Measurements from ENCODE around the gene MBNL2. TPM values are rescaled to one million over a fixed set of nuclear protein-coding genes. Genes with fewer than 3 reads are reported as not detected.

Gene MBNL2
- total RNA-seq, 1 experiment from 2014 or later: 0.85 TPM

DNA sequence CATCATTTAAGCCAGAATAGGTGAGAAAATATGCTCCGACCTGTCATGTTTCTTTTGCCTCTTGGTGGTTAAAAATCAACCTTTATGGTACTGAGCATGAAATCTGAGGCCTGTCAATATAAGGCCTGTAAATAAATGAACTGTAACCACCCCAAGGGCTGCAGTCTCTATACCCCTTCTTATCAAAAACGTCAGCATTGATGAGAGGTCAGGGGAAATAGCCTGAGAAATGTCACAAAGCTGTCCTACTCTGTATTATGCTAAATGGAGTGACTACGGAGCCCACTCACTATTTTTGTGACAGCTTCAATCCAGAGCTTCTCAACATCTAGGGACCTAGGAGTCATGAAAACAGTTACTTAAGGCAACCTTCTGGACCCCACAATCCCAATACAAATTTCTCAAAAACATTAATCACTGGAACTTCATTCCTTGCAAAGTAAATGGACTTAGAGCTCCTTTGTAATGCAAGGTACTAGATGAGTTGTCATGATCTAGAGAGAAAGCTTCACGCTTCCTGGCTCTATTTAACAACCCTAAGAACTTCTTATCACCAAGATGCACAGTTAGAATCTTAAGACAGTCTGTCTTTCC, 209.1 kb downstream of the MBNL2 start (continued):
- TF ChIP-seq, protein P1, sequence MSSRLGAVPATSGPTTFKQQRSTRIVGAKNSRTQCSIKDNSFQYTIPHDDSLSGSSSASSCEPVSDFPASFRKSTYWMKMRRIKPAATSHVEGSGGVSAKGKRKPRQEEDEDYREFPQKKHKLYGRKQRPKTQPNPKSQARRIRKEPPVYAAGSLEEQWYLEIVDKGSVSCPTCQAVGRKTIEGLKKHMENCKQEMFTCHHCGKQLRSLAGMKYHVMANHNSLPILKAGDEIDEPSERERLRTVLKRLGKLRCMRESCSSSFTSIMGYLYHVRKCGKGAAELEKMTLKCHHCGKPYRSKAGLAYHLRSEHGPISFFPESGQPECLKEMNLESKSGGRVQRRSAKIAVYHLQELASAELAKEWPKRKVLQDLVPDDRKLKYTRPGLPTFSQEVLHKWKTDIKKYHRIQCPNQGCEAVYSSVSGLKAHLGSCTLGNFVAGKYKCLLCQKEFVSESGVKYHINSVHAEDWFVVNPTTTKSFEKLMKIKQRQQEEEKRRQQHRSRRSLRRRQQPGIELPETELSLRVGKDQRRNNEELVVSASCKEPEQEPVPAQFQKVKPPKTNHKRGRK (CRISPR knock-in tag; IDR thresholded peaks at IDR 0.05; ENCODE audit: borderline replicate concordance): no peak
- TF ChIP-seq ZNF671 (CRISPR knock-in tag; IDR thresholded peaks at IDR 0.05): no peak
- no peak for TF ChIP-seq ZNF416 (CRISPR knock-in tag; IDR thresholded peaks at IDR 0.05)
- TF ChIP-seq, protein P2, sequence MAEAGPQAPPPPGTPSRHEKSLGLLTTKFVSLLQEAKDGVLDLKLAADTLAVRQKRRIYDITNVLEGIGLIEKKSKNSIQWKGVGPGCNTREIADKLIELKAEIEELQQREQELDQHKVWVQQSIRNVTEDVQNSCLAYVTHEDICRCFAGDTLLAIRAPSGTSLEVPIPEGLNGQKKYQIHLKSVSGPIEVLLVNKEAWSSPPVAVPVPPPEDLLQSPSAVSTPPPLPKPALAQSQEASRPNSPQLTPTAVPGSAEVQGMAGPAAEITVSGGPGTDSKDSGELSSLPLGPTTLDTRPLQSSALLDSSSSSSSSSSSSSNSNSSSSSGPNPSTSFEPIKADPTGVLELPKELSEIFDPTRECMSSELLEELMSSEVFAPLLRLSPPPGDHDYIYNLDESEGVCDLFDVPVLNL (CRISPR knock-in tag; IDR thresholded peaks at IDR 0.05; ENCODE audit: borderline replicate concordance, low read depth): no peak
- TF ChIP-seq RELA (CRISPR knock-in tag; IDR thresholded peaks at IDR 0.05; ENCODE audit: borderline replicate concordance): no peak
- TF ChIP-seq, protein P3, sequence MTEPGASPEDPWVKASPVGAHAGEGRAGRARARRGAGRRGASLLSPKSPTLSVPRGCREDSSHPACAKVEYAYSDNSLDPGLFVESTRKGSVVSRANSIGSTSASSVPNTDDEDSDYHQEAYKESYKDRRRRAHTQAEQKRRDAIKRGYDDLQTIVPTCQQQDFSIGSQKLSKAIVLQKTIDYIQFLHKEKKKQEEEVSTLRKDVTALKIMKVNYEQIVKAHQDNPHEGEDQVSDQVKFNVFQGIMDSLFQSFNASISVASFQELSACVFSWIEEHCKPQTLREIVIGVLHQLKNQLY (CRISPR knock-in tag; IDR thresholded peaks at IDR 0.05): no peak
- TF ChIP-seq NR1H2 (CRISPR knock-in tag; IDR thresholded peaks at IDR 0.05): no peak
- TF ChIP-seq GTF2I (CRISPR knock-in tag; conservative IDR thresholded peaks at IDR 0.05): no peak

DNA sequence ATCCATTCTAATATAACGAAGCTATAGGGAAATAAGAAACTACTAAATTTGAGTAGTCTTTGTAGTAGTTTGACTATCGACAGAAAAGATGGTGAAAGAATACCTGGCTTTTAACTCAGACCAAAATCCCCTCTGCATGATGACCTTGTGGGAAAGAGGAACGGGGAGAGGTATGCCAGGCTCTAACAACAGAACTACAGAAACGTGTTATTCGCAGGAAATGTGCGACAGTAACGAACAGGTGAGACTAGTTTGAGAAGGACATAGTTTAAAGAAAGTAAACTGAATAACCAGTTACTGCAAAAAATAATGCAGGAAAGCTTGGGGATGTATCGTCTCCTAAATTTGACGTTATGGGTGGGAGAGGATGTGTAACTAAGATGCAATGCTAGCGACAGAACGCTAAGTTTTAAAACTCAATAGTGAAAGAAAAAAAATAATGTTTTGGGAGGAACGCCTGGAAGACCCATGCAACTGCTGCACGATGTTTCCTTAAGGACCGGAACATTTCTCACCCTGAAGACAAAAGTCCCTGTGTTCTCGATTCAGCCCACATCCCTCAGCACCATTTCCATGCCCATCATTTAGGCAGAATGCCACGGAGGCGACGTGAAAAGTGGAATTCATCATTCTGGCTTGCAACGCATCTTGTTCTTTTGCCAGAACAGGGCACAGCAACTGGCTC, 210.2 kb downstream of the MBNL2 start:
- peak; percentile 42; the same call in 1 of the 2 replicates for TF ChIP-seq ZNF232 (CRISPR knock-in tag; IDR thresholded peaks at IDR 0.05)
- TF ChIP-seq ESRRA (CRISPR knock-in tag; IDR thresholded peaks at IDR 0.05; ENCODE audit: borderline replicate concordance): no peak
- Mint-ChIP-seq H3K4me3 (peak overlapping the region; percentile 93), H3K4me1 (peaks cover 41% of the 10 kb centered on the region), H3K9me3 (no peaks in the 10 kb centered on the region), H3K36me3 (0 out of 2 replicates have a peak, but pooled peaks cover 4% of the 10 kb centered on the region), H3K27me3 (ENCODE audit: low read depth) (no peaks in the 10 kb centered on the region), H3K27ac (peak overlapping the region; percentile 100)
- no peak for DNase-seq (ENCODE audit: low spot score)
- ChIA-PET CTCF (interaction anchor here (0.6 to 1.6 kb wide), 7 partner anchors 64 to 448 kb away, joined by 3 to 6 read pairs (median 3); partner anchors contain the start of gene MBNL2), POLR2A (interaction anchor here (0.6 to 1.3 kb wide), 6 partner anchors 9 to 205 kb away, joined by 3 to 4 read pairs (median 3); no protein-coding TSS in a partner anchor)
- no peak for ATAC-seq

DNA sequence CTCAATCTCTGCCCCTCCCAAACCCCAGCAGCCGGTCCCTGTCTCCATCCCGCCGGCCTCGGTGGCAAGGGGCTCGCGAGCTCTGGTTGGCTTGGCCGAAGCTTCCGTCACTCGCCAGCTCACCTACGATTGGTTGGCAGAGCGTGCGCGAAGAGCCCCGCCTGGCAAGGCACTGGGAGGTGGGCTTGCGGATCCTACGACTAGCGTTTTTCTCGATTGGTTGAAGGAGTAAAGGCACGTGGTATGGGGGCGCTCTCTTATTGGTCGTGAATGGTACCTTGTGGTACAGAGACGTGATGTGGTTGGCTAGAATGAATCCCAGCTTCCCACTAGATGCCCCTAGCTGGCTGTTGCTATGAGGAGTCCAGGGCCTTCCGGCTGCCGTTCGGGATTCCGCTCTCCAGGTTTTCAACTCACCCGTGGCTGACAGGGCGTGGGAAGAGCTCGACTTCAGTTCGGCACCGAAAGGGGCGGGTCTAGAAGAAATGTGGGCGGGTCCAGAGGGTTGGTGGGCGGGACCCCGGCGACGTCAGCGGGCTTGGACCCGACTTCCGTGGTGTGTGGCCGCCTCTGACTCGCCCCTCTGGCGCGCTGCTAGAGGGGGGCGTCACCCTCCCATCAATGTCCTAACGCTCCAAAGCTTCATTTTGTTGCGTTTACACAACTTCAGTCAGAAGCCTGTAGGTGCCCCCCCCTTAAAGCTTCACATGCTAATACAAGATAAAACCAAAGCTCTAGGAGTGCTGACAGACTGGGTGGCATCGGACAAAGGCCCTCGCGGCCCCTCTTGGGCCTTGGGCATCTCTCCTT, 211.0 kb downstream of the MBNL2 start:
- H3K4me1 Mint-ChIP-seq: peaks cover 41% of the 10 kb centered on the region
- peak; percentile 85 for ATAC-seq
- TF ChIP-seq, protein P4, sequence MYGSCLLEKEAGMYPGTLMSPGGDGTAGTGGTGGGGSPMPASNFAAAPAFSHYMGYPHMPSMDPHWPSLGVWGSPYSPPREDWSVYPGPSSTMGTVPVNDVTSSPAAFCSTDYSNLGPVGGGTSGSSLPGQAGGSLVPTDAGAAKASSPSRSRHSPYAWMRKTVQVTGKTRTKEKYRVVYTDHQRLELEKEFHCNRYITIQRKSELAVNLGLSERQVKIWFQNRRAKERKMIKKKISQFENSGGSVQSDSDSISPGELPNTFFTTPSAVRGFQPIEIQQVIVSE (CRISPR knock-in tag; IDR thresholded peaks at IDR 0.05; ENCODE audit: borderline replicate concordance): no peak
- TF ChIP-seq, protein P5, sequence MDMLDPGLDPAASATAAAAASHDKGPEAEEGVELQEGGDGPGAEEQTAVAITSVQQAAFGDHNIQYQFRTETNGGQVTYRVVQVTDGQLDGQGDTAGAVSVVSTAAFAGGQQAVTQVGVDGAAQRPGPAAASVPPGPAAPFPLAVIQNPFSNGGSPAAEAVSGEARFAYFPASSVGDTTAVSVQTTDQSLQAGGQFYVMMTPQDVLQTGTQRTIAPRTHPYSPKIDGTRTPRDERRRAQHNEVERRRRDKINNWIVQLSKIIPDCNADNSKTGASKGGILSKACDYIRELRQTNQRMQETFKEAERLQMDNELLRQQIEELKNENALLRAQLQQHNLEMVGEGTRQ (CRISPR knock-in tag; IDR thresholded peaks at IDR 0.05): peak; percentile 97
- peak; percentile 43; the same call in 1 of the 2 replicates for TF ChIP-seq MYBL2 (CRISPR knock-in tag; IDR thresholded peaks at IDR 0.05)
- TF ChIP-seq ZNF121 (CRISPR knock-in tag; IDR thresholded peaks at IDR 0.05): peak; percentile 79
- TF ChIP-seq ZNF232 (CRISPR knock-in tag; IDR thresholded peaks at IDR 0.05): peak; percentile 17; the same call in 1 of the 2 replicates
- TF ChIP-seq, protein P6, sequence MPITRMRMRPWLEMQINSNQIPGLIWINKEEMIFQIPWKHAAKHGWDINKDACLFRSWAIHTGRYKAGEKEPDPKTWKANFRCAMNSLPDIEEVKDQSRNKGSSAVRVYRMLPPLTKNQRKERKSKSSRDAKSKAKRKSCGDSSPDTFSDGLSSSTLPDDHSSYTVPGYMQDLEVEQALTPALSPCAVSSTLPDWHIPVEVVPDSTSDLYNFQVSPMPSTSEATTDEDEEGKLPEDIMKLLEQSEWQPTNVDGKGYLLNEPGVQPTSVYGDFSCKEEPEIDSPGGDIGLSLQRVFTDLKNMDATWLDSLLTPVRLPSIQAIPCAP (CRISPR knock-in tag; IDR thresholded peaks at IDR 0.05): no peak
- peak; percentile 78 for TF ChIP-seq ETV6 (CRISPR knock-in tag; IDR thresholded peaks at IDR 0.05)
- peak; percentile 61 for TF ChIP-seq CREM (CRISPR knock-in tag; IDR thresholded peaks at IDR 0.05)
- TF ChIP-seq NFYB (CRISPR knock-in tag; conservative IDR thresholded peaks at IDR 0.05; ENCODE audit: low read depth): peak; percentile 87
- peak; percentile 59 for TF ChIP-seq TEAD1 (CRISPR knock-in tag; IDR thresholded peaks at IDR 0.05)
- TF ChIP-seq FOXK1 (CRISPR knock-in tag; IDR thresholded peaks at IDR 0.05): peak; percentile 52; the same call in 1 of the 2 replicates
- TF ChIP-seq, protein P7, sequence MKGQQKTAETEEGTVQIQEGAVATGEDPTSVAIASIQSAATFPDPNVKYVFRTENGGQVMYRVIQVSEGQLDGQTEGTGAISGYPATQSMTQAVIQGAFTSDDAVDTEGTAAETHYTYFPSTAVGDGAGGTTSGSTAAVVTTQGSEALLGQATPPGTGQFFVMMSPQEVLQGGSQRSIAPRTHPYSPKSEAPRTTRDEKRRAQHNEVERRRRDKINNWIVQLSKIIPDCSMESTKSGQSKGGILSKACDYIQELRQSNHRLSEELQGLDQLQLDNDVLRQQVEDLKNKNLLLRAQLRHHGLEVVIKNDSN (CRISPR knock-in tag; IDR thresholded peaks at IDR 0.05): peak; percentile 97
- peak; percentile 97 for TF ChIP-seq SP1 (CRISPR knock-in tag; conservative IDR thresholded peaks at IDR 0.05)

More for the DNA sequence above, 211.0 kb downstream of the MBNL2 start:
- Mint-ChIP-seq H3K36me3 (0 out of 2 replicates have a peak, but pooled peaks cover 4% of the 10 kb centered on the region), H3K27ac (peak overlapping the region; percentile 100), H3K27me3 (ENCODE audit: low read depth) (no peaks in the 10 kb centered on the region), H3K4me3 (peak overlapping the region; percentile 93), H3K9me3 (no peaks in the 10 kb centered on the region)
- CTCF ChIA-PET: interaction anchor here (0.8 to 1.6 kb wide), 11 partner anchors 23 to 449 kb away, joined by 3 to 6 read pairs (median 3); partner anchors contain the start of gene MBNL2
- DNase-seq (ENCODE audit: low spot score): peak; percentile 98
- POLR2A ChIA-PET: interaction anchor here (0.6 to 1.3 kb wide), 7 partner anchors 10 to 205 kb away, joined by 3 to 4 read pairs (median 3); no protein-coding TSS in a partner anchor
